HepG2 (cell line): Measurements from ENCODE around the gene NDUFA13. TPM values are rescaled to one million over a fixed set of nuclear protein-coding genes. Genes with fewer than 3 reads are reported as not detected.

Experiments
- ATAC-seq: fragments of 200-7000 bp; cut with Tn5 transposase; 3 replicates; pipeline ENCODE4 v1.9.1; 2020; ENCODE audit warnings: mild to moderate bottlenecking, moderate library complexity
- BruUV-seq: library from RNA; stranded (reverse); fragments of 400-500 nt; replicated peaks from 2 replicates; lab custom pipeline; 2021; lab: Mats Ljungman, UMichigan
- CTCF ChIA-PET: fragments of 300-600 bp; formaldehyde crosslinking; extraction: SDS; loops from one replicate; lab custom pipeline; 2021; ENCODE audit warnings: low total read pairs, inconsistent platforms, low intra/inter-chr PET ratio; lab: Yijun Ruan, JAX
- POLR2A ChIA-PET: fragments of 350-600 bp; sonication (Branson Sonifier 250); formaldehyde crosslinking; loops from one replicate; lab custom pipeline; 2020; ENCODE audit warnings: antibody characterized with exemption, inconsistent platforms; lab: Yijun Ruan, JAX
- DNase-seq: peaks from one replicate; pipeline ENCODE4 v3.0.0-alpha.2; 2015; ENCODE audit warnings: low spot score
- FAIRE-seq: peaks from 3 replicates; lab custom pipeline; 2011; peaks lifted over from hg19 to GRCh38; lab: Jason Lieb, UNC
- H2AFZ ChIP-seq: one replicate; pipeline ENCODE4 v1.6.1; 2011; ENCODE audit warnings: low read length, inconsistent platforms
- H3K27ac ChIP-seq: fragments of 300-600 bp; 3 replicates; pipeline ENCODE4 v1.8.0; 2011; ENCODE audit warnings: mixed run types, mild to moderate bottlenecking, mixed read lengths, low read length, inconsistent platforms; ENCODE audit not compliant: insufficient read depth; ENCODE audit errors: extremely low read length
- H3K27me3 ChIP-seq, 2 experiments: fragments of 200-600 bp in 1 of 2; 2 replicates in 1 of 2; 3 replicates in 1 of 2; pipeline versions ENCODE4 v1.6.0 to v1.8.0; 2011; ENCODE audit warnings: low read length in 2 of 2, mild to moderate bottlenecking in 2 of 2, moderate library complexity in 2 of 2, inconsistent platforms in 1 of 2; ENCODE audit not compliant: insufficient read depth in 2 of 2, control insufficient read depth in 1 of 2
- H3K36me3 ChIP-seq, 2 experiments: fragments of 200-600 bp in 1 of 2; replicated peaks in 1 of 2; 2 replicates in 1 of 2; 3 replicates in 1 of 2; pipeline versions ENCODE4 v1.5.1 to v1.8.0; 2011; ENCODE audit warnings: low read length in 2 of 2, inconsistent platforms in 1 of 2; ENCODE audit not compliant: insufficient read depth in 2 of 2, control insufficient read depth in 1 of 2
- H3K4me1 ChIP-seq: 2 replicates; pipeline ENCODE4 v1.5.1; 2012; ENCODE audit warnings: low read length, inconsistent platforms; ENCODE audit not compliant: insufficient read depth
- H3K4me2 ChIP-seq: 2 replicates; pipeline ENCODE4 v1.6.0; 2011; ENCODE audit warnings: low read depth, low read length, inconsistent platforms
- H3K4me3 ChIP-seq, 3 experiments: fragments of 200-600 bp in 1 of 3; sonication (generic), shearing (Covaris generic) in 1 of 3; replicated peaks in 1 of 3; 2 replicates each; pipeline ENCODE4 v1.5.1; 2011 to 2016; ENCODE audit warnings: low read length in 3 of 3, inconsistent platforms in 2 of 3, low read depth in 2 of 3, mild to moderate bottlenecking in 2 of 3, control low read depth in 1 of 3, mixed read lengths in 1 of 3; ENCODE audit not compliant: insufficient read depth in 1 of 3
- H3K79me2 ChIP-seq: one replicate; pipeline ENCODE4 v1.6.1; 2011; ENCODE audit warnings: low read length, inconsistent platforms; ENCODE audit not compliant: insufficient read depth
- H3K9ac ChIP-seq: 2 replicates; pipeline ENCODE4 v1.6.0; 2011; ENCODE audit warnings: mild to moderate bottlenecking, low read depth, low read length, inconsistent platforms; ENCODE audit not compliant: insufficient read depth
- H3K9me3 ChIP-seq: 2 replicates; pipeline ENCODE4 v1.5.1; 2012; ENCODE audit warnings: mild to moderate bottlenecking, low read length
- H4K20me1 ChIP-seq: 2 replicates; pipeline ENCODE4 v1.6.0; 2011; ENCODE audit warnings: inconsistent platforms, mild to moderate bottlenecking, low read length, moderate library complexity; ENCODE audit not compliant: insufficient read depth
- PCBP1 ChIP-seq: fragments of 200-400 bp; formaldehyde crosslinking; IDR thresholded peaks from 2 replicates; pipeline ENCODE4 v1.6.1; 2017; ENCODE audit warnings: mild to moderate bottlenecking, low read depth, low read length, borderline replicate concordance
- SKI ChIP-seq: fragments of 450-650 bp; IDR thresholded peaks from one replicate; pipeline ENCODE4 v1.6.1; 2018; ENCODE audit warnings: mild to moderate bottlenecking; ENCODE audit not compliant: partially characterized antibody
- ZNF34 ChIP-seq: sonication (generic); formaldehyde crosslinking; IDR thresholded peaks from 2 replicates; pipeline ENCODE4 v1.4.0; 2020; ENCODE audit warnings: mild to moderate bottlenecking, missing genetic modification reagents, borderline replicate concordance
- WGBS: methylation state at CpG from one replicate; pipeline ENCODE4 v1.1.6; 2017; ENCODE audit warnings: low lambda C conversion rate; 5-methylcytosine and 5-hydroxymethylcytosine counted together
- in situ Hi-C: cut with HindIII; loops from 2 replicates; pipeline ENCODE4 v1.10.0; 2017; ENCODE audit warnings: low pct_unique_long_range_greater_than_20kb; ENCODE audit not compliant: extremely low pct_ligation_motif_present
- intact Hi-C: fragments of 100-400 bp; cut with micrococcal nuclease; formaldehyde crosslinking; loops from one replicate; pipeline ENCODE4 v1.10.0; 2022; ENCODE audit not compliant: unreplicated experiment
- polyA plus RNA-seq, 8 experiments: library from polyadenylated mRNA; depleted of rRNA in 3 of 8; stranded (reverse) in 7 of 8; unstranded in 1 of 8; fragments of >200 nt; fragmentation: Illumina TruSeq in 4 of 8; extraction: Trizol in 4 of 8; gene quantifications; 2 replicates each; pipeline versions ENCODE4 v1.2.1 to v1.2.3, GENCODE V29; 2011 to 2016; ENCODE audit warnings: low read depth in 4 of 8, missing spikeins in 1 of 8, mixed read lengths in 1 of 8; ENCODE audit not compliant: insufficient read depth in 1 of 8
- total RNA-seq, 5 experiments: library from RNA; depleted of rRNA; stranded (reverse); fragments of >200 nt; fragmentation: Illumina TruSeq; extraction: Trizol; gene quantifications; 2 replicates each; pipeline ENCODE4 v1.2.3, GENCODE V29; 2016; ENCODE audit warnings: low read depth in 1 of 5
- TF ChIP-seq, protein P1 (sequence below): sonication (generic); formaldehyde crosslinking; IDR thresholded peaks from 2 replicates; pipeline ENCODE4 v1.5.0; 2020; ENCODE audit warnings: mild to moderate bottlenecking, missing genetic modification reagents, moderate library complexity
- TF ChIP-seq, protein P2 (sequence below): fragments of 450-650 bp; IDR thresholded peaks from 2 replicates; pipeline ENCODE4 v1.6.1; 2017

The NDUFA13 gene
- total and polyA plus RNA-seq, 2 of the 13 experiments (the other 11 are each of a cell fraction or from before 2014, with no cell fraction given) = 337 to 366 TPM

DNA sequence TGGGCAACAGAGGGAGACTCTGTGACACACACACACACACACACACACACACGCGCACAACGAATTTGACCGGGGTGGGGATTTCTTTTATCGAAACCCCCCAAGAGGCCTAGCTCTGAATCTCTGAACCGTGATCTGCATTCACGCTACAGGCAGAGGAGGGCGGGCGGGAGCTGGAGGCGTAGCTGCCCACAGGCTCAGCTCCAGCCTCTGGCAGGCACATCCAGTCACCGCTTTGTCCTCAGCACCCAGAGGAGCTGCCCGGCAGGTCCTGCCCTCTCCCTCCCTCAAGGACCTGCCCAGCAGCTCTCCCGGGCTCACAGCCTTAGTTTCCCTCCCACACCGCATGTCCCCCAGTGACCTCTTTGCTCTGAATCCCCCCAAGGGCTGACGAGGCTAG lies 42.0 kb downstream of the NDUFA13 start:
- H3K79me2 ChIP-seq = no peaks in the 10 kb centered on the region
- intact Hi-C loops (no loop called here), in situ Hi-C loops (loop anchor here (25.0 kb wide), 1 partner anchor 1004 kb away; the partner anchor contains the start of gene ZNF737)
- no peak overlapping the region for H3K27ac ChIP-seq
- FAIRE-seq (no peak), ATAC-seq (peak; percentile 24; the same call in 1 of the 3 replicates), DNase-seq (no peak)
- no TSS peak for BruUV-seq
- no peaks in the 10 kb centered on the region for H3K36me3 ChIP-seq
- ChIA-PET POLR2A (no interaction called here), CTCF (no interaction called here)
- H3K4me3 ChIP-seq = no peak overlapping the region
- no peaks in the 10 kb centered on the region for H4K20me1 ChIP-seq
- H3K9me3 ChIP-seq = no peaks in the 10 kb centered on the region
- TF ChIP-seq, protein P1, sequence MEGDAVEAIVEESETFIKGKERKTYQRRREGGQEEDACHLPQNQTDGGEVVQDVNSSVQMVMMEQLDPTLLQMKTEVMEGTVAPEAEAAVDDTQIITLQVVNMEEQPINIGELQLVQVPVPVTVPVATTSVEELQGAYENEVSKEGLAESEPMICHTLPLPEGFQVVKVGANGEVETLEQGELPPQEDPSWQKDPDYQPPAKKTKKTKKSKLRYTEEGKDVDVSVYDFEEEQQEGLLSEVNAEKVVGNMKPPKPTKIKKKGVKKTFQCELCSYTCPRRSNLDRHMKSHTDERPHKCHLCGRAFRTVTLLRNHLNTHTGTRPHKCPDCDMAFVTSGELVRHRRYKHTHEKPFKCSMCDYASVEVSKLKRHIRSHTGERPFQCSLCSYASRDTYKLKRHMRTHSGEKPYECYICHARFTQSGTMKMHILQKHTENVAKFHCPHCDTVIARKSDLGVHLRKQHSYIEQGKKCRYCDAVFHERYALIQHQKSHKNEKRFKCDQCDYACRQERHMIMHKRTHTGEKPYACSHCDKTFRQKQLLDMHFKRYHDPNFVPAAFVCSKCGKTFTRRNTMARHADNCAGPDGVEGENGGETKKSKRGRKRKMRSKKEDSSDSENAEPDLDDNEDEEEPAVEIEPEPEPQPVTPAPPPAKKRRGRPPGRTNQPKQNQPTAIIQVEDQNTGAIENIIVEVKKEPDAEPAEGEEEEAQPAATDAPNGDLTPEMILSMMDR (CRISPR knock-in tag) = 0 out of 2 replicates have a peak, but pooled peaks have one; percentile 6
- no peak for TF ChIP-seq ZNF34 (CRISPR knock-in tag)
- TF ChIP-seq, protein P2, sequence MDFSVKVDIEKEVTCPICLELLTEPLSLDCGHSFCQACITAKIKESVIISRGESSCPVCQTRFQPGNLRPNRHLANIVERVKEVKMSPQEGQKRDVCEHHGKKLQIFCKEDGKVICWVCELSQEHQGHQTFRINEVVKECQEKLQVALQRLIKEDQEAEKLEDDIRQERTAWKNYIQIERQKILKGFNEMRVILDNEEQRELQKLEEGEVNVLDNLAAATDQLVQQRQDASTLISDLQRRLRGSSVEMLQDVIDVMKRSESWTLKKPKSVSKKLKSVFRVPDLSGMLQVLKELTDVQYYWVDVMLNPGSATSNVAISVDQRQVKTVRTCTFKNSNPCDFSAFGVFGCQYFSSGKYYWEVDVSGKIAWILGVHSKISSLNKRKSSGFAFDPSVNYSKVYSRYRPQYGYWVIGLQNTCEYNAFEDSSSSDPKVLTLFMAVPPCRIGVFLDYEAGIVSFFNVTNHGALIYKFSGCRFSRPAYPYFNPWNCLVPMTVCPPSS = no peak
- peaks cover 11% of the 10 kb centered on the region for H3K4me1 ChIP-seq
- H3K4me2 ChIP-seq = no peak overlapping the region
- H3K27me3 ChIP-seq = peaks cover 4 to 11% of the 10 kb centered on the region in 2 experiments; a peak in 3 of 5 replicates
- H3K9ac ChIP-seq = no peak overlapping the region
- 6% methylated on average over 5 of the region's 15 CpGs for WGBS
- H2AFZ ChIP-seq = no peak overlapping the region

DNA sequence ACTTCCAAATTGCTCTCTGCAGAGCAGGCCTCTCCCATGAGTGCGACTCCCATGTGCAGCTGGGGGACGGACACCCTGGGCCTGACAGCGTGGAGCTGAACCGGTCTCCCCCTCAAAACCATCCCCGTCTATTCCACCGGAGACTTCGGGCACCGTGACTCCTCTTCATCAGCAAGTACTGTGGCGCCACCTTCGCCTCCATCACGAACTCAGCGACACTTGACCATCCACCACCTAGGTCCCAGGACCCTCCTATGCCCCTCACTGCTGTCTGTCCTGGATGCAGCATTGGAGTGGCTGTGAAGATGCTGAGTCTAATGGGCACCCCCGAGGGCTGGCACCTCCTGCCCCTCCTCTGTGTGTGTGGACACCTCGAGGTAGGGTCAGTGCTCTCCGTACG lies 42.6 kb downstream of the NDUFA13 start:
- no peaks in the 10 kb centered on the region for H3K36me3 ChIP-seq
- H4K20me1 ChIP-seq = no peaks in the 10 kb centered on the region
- intact Hi-C loops = no loop called here
- no peaks in the 10 kb centered on the region for H3K79me2 ChIP-seq
- H3K9ac ChIP-seq = no peak overlapping the region
- H3K27me3 ChIP-seq = peaks cover 4 to 11% of the 10 kb centered on the region in 2 experiments; a peak in 3 of 5 replicates
- ChIA-PET POLR2A (no interaction called here), CTCF (no interaction called here)
- no peak overlapping the region for H3K27ac ChIP-seq
- no peaks in the 10 kb centered on the region for H3K9me3 ChIP-seq
- no peak overlapping the region for H3K4me2 ChIP-seq
- no peak overlapping the region for H2AFZ ChIP-seq
- no peak for ATAC-seq
- DNase-seq = no peak
- H3K4me3 ChIP-seq = no peak overlapping the region
- no TSS peak for BruUV-seq
- FAIRE-seq = no peak
- no peak for TF ChIP-seq PCBP1
- no peak for TF ChIP-seq SKI
- in situ Hi-C loops = loop anchor here (25.0 kb wide), 1 partner anchor 1004 kb away; the partner anchor contains the start of gene ZNF737
- 50% methylated on average over 12 of the region's 16 CpGs for WGBS
- peaks cover 14% of the 10 kb centered on the region for H3K4me1 ChIP-seq
